Endometrium (tissue), 2 donors: ENCODE measurements around the gene CLEC2L.

Experiments
- FAIRE-seq: peaks from 2 replicates; lab custom pipeline; 2012; peaks lifted over from hg19 to GRCh38; lab: Jason Lieb, UNC
- donor health status: control.
- donor health status: control.

CLEC2L gene

DNA sequence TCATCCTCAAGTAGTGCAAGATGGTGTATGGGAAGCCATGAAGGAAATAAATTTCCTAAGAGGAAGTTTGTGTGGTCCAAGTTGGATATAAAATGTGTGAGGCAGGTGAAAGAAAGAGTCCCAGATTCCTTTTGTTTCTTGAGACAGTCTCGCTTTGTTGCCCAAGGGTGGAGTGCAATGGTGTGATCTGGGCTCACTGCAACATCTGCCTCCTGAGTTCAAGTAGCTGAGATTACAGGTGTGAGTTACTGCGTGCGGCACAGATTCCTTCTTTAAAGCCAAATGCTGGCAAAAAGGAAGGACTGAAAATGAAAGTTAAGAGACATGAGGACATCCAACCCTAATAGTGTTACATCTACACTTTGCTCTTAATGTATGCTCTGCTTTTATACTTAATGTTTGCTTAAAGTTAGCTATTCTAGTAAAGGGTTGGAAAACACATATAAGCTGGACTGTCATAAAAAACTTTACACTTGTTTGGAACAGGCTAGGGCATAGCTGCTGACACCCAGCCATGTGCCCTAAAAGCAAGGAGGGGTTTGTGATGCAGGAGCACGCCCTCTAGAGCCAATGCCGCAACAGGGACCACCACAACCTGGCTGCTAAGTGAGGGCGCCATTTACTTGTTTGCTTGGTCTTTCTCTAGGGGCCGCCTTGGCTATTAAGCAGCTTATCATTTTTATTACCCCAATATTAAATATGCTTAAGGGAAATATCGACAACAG is 34.5 kb downstream of the CLEC2L start:
- no peak for FAIRE-seq

DNA sequence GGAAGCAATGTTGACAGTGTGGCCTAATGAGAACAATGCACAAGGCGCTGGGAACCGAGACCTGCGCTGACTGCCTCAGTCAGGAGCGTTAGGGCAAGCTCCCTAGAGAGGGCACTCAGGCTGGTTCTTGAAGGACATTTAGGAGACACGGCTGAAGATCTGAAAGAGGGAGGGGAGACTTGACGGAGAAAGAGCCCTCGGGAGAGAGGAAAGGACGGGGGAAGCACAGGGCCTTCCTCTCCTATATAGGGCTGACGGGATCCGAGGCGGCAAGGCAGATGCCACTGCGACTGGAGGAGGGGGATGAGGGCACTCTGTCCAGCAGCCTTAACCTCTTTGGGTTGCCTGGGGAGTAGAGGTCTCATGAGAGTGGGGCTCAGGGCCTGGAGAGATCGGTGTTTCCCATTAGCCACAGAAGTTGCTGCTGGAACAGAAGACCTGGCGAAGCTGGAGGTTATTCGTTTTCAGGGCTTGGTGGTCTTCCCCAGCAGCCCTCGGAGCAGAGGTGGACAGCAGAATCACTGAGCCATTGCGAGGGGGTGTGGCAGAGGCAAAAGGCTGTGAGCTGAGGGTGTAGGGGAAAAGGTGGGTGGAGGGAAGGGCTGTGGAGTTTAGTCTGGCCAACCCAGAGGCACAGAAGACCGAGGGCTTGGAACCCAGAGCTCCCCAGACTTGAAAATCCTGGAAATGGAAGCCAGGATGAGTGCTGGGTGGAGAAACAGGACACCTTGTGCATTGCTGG is 36.0 kb downstream of the CLEC2L start:
- FAIRE-seq, result no peak

DNA sequence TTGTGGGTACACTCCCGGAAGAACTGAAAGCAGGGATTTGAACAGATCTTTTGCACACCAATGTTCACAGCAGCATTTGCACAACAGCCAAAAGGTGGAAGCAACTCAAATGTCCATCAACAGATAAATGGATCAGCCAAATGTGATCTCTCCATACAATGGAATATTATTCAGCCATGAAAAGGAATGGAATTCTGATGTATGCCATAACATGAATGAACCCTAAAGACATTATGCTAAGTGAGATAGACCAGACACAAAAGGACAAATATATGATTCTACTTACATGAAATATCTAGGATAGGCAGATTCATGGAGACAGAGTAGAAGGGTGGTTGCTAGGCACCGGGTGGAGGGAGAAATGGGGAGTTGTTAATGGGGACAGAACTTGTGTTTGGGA is 36.7 kb downstream of the CLEC2L start:
- no peak for FAIRE-seq

DNA sequence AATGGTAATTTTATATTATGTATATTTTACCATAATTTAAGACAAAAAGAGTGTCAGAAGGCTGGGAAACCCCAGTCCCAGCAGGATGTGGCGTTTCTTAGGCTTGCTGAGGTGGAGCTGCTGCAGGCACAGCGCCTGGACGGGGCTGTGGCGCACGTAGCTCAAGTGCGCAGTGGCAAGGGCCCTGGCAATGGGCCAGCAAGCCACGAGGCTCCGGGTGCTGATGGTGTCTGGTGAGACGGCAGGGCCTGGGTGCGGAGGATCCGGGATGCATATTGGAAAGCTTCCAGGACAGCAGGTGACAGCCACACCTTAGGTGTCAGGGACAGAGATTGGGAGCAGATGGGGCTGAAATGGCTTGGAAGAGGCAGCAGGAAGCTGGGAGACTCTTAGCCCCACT is 37.2 kb downstream of the CLEC2L start:
- FAIRE-seq, result no peak

DNA sequence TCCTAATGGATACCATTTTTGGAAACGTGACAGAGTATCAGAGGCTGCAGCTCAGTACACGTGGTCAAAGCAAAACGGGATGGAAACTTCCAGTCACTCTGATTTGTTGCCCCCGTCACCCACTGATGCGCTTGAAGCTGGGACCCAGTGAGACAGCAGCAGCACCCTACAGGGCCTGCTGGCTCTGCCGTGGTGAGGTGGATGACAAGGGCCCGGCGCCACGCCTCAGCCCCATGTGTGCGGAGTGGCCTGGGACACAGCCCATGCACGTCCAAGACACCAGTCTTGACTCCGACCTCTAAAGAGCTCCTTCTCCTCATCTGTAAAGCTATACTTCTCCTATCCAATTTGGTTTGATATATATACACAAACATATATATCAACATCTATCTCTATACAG is 39.0 kb downstream of the CLEC2L start:
- no peak for FAIRE-seq

GRCh38 chr7:139562961-139563565 is 39.6 kb downstream of the CLEC2L start:
- no peak for FAIRE-seq

GRCh38 chr7:139563856-139564255 is 40.4 kb downstream of the CLEC2L start:
- FAIRE-seq, result no peak

GRCh38 chr7:139566075-139566474 is 42.6 kb downstream of the CLEC2L start:
- no peak for FAIRE-seq

DNA sequence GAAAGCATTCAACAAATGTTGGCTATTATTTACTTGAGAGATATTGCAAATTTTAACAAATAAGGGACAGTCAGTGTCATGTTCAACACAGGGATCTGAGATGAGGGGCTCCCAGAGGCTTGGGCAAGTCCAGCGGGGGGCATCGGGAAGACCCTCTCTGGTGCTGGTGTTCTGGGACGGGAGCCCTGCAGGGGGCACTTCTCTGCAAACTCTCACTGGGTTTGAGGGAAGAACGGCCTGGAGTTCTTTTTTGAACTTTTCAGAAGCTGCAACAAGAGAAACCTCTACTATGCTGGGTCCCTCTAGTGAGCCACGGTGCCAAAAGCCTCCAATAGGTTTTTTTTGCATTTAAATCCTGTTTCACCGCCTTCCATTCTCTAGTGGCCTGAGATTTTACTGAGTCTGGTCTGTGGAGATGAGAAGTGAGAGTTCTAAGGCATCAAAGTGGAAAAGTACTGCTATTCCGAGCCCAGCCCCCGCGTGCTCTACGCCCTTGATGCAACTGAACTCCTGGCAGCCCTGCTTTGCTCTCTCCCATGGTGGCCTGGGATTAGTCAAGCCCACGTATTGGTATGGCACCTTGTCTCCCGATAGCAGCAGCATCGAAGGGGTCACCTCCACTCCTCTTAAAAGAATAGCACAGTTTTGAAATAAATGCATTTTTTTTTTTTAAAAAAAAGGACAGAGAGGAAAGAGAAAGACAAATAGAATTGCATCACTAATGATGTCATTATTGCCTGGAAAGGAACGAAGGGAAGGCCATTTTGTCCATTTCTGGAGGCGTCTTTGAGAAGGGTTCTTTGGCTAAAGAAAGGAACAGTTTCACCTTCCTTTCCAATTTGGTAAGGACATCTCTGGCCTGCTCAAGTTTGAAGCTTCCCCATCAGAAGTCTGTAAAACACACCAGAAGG is 43.5 kb downstream of the CLEC2L start:
- FAIRE-seq, result no peak

DNA sequence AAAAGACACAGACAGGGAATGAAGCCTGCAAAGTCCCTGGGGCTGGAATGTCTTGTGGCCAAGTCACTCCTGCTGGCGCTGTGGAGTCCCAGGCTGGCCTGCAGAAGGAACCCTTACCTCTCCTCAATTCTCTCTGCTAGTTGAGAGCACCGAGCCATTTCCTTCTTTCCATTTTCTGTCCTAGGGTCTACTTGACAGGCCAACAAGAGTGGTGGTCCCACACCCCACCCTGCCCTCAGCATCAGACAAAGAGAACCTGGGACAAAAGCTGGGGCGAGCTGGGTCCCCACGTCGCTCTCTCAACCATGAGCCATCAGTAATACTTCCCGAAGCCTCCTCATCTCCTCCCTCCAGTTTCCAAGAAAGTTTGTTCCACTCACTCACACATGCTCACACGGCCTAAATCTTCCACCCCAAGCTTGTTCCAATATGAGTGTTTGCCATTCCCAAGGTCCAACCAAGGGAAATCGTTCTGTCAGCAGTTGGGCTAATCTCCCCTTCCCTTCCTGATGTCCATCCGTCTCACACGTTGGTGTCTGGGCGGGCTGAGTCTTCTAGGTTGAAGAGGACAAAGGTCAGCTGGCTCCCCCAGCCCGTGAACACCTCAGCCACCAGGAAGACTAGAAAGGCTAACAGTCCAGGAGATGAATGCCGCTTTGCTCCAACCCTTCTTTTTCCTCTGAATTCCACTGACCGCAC is 44.3 kb downstream of the CLEC2L start:
- no peak for FAIRE-seq

GRCh38 chr7:139568346-139568675 is 44.8 kb downstream of the CLEC2L start:
- no peak for FAIRE-seq

GRCh38 chr7:139568813-139569490 is 45.5 kb downstream of the CLEC2L start:
- FAIRE-seq, result no peak

DNA sequence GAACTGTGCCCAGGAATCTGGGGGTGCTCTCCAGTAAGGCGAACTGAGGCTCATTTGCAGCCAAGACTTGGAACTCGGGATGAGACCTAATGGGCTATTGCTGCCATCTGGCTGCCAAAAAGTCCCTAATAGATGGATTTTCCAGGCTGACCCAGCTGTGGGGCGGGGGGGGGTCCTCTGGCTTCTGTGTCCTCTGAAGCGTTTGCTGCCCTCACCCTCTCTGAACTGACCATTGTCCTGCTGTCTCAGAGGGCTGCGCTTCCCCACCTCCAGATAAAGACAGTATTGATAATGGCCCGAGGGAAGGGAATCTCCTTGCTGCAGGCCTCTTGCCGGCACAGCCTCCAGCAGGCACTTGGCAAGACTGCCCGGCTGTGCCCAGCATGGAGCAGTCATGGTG is 46.6 kb downstream of the CLEC2L start:
- no peak for FAIRE-seq

- no peak for FAIRE-seq
Observed at GRCh38 chr7:139570626-139571025, 47.1 kb downstream of the CLEC2L start.

DNA sequence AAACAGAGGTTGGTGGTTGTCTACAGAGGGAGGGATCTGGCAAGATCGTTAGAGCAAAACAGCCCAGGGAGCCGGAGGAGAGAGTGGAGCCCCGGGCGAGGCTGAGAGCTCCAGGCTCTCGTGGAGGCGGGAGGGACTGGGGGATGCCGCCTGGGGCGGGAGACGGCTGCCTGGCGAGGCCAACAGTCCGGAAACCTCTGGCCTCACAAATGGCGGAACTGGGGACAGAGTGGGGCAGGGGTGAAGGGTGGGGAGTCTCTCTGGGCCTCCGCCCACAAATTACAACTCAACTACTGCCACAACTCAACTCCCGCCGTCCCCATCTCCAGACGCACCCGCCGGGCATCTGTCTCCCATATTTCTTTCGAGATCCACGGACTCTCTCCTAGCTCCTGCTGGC is 47.7 kb downstream of the CLEC2L start:
- no peak for FAIRE-seq

DNA sequence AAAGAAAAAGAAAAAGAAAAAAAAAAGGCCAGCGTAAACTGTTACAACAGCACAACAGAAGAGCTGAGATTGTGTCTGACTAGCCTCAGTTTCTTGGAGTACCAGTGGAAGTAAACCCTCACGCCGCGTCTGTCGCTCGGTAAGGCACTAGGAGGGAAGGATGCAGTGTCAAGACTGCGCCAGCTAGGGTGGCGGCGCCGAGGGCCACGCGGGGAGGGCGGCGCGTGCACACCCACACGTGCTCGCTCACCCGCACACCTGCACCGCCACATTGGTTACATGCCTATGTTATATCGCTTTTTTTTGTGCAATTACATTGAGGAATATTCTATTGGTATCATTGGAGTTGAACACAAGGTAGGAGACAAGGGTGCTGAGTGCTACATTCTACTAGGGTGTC is 48.2 kb downstream of the CLEC2L start:
- no peak for FAIRE-seq

GRCh38 chr7:139572071-139572470 is 48.6 kb downstream of the CLEC2L start:
- no peak for FAIRE-seq

DNA sequence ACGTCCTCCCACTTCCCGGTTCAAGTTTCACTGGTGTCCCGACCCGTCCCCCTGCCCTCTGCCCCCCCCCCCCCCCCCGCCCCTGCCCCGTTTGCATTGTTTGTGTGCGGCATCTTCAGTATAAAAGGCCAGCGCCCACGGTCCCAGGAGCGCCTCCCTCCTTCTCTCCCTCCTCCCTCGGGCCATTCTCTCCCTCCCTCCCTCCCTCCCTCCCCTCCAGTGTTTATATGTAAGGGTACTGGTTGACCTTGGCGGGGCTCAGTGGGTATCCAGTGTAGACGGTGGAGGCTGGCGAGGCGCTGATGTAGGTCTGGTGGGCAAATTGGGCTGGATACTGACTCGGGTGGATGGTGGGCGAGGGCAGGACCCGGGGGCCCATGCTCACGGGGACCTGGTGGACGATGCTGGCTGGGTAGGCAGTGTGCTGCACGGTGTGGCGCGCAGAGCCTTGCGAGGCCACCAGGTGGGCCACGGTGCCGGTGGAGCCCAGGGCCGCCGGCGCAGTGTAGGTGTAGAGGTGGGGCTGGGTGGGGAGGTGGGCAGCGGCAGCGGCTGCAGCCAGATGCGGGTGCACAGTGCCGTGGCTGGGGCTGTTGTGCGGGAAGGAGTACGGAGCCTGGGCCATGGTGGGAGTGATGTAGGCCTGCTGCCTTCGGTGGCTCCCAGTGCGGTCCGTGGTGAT is 49.4 kb downstream of the CLEC2L start:
- no peak for FAIRE-seq

DNA sequence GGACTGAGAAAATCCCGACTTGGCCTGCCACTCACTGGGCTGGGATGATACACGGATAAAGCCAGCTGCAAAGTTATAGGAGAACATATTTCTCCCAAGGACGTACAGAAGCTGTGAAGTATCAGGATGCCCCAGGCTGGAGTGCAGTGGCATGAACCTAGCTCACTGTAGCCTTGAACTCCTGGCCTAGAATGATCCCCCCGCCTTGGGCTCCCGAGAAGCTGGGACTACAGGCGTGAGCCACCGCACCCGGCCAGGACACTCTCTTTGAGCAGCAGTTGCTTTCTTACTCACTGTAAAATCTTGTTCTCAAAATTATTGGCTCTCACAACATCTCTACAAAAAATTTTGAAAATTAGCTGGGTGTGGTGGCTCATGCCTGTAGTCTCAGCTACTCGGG is 50.4 kb downstream of the CLEC2L start:
- FAIRE-seq, result no peak

DNA sequence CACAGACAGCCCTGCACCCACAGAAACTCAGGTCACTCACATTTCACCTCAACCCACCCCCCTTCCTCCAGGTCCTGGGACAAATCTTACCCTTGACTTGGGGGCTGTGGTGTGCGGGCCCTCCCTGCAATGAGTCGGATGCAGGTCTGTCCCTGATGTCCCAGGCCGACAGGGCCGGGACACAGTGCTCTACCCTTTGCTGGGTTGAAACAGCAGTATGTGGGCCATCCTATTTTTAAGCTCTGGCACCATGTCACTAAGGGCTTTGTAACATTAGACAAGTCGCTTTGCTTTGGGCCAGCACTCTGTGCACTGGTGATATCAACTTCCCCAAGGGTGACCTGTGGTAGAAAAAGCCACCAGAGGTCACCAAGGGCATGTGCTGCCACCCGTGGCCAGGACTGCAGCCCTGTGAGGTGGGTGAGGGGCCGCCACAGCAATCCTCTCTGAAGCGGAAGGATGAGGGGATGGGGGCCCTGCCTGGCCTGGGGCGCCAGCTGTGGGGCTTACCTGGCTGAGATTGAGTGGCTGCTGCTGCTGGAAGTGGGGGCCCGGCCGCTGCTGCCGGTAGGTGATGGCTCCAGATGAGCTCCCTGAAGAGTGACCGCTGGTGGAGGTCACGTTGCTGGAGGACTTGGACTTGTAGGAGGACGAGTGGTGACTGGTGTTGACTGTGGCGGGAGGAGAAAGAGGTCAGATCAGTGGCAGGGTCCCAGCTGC is 51.3 kb downstream of the CLEC2L start:
- FAIRE-seq, result no peak
